Measurements from ENCODE around the gene DHTKD1.

- TF ChIP-seq CTCF (IDR thresholded peaks at IDR 0.05): no peak
- TF ChIP-seq POLR2A (IDR thresholded peaks at IDR 0.05): no peak
Observed at GRCh38 chr10:12150163-12150562, 81.4 kb downstream of the DHTKD1 start.
